Lower leg skin (tissue), 4 donors: ENCODE measurements around the gene SULF2. TPM values are rescaled to one million over a fixed set of nuclear protein-coding genes. Genes with fewer than 3 reads are reported as not detected.

Source experiments
- DNase-seq, 2 donors: peaks; one replicate each; pipeline ENCODE4 v3.0.0-alpha.2; 2019; ENCODE audit warnings: low spot score in 2 of 2
- H3K4me3 ChIP-seq: fragments of 200-600 bp; sonication (generic); 2 replicates; pipeline ENCODE4 v1.5.1; 2017; ENCODE audit warnings: mild to moderate bottlenecking, low read depth; ENCODE audit not compliant: poor library complexity, severe bottlenecking
- POLR2A ChIP-seq, 2 donors: fragments of 450-650 bp; IDR thresholded peaks; one replicate each; pipeline ENCODE4 v1.6.1; 2016 to 2017; ENCODE audit warnings: antibody characterized with exemption in 2 of 2, mild to moderate bottlenecking in 1 of 2, moderate library complexity in 1 of 2
- WGBS, 2 donors: methylation state at CpG; one replicate each; pipeline ENCODE4 v1.1.5; 2018; 5-methylcytosine and 5-hydroxymethylcytosine counted together
- intact Hi-C: fragments of 100-400 bp; cut with DNase I; formaldehyde crosslinking; loops from one replicate; pipeline ENCODE4 v1.15.0; 2023; ENCODE audit warnings: low total_unique reads
- total RNA-seq, 4 donors: library from RNA; depleted of rRNA; stranded (reverse); fragments of >200 nt; gene quantifications; one replicate each; pipeline ENCODE4 v1.1.0, GENCODE V29; 2016
- TF ChIP-seq, protein P1 (sequence below), 3 donors: fragments of 450-650 bp; IDR thresholded peaks; one replicate each; pipeline ENCODE4 v1.5.1; 2016; ENCODE audit warnings: antibody characterized with exemption in 3 of 3, mild to moderate bottlenecking in 3 of 3, moderate library complexity in 2 of 3

SULF2 gene
- total RNA-seq, 4 donors from 2014 or later, result 18.3 to 83.0 (median 28.0) TPM

DNA sequence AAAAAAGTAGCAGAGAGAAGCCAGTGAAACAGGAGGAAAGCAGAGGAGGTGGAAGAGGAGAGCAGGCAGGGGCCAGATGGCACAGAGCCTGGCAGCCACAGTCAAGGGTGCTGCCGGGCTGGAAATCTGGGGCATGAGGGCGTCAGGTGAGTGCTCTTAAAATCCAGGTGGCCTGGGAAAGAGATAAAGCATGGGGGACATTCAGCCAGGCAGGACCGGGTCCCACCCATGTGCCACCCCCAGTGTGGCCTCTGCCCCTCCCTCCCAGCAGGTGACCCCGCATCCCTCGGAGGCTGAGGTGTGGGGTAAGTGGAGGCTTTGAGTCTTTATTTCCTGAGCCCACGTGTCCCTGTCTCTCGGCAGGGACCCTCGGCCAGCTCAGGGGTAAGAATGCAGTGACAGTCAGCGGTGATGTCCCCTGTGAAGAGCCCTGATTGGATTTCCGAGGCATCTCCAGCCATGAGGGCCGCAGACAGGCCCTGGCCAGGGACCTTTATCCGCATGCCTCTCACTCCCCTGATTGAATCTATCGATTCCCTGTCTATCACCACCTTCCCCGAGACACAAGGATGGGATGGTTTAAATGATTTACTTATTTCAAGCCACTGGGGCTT is 33.8 kb upstream of the SULF2 start:
- 76 to 79% methylated on average over 14 of the region's 14 CpGs for WGBS, 2 donors
- TF ChIP-seq, protein P1, sequence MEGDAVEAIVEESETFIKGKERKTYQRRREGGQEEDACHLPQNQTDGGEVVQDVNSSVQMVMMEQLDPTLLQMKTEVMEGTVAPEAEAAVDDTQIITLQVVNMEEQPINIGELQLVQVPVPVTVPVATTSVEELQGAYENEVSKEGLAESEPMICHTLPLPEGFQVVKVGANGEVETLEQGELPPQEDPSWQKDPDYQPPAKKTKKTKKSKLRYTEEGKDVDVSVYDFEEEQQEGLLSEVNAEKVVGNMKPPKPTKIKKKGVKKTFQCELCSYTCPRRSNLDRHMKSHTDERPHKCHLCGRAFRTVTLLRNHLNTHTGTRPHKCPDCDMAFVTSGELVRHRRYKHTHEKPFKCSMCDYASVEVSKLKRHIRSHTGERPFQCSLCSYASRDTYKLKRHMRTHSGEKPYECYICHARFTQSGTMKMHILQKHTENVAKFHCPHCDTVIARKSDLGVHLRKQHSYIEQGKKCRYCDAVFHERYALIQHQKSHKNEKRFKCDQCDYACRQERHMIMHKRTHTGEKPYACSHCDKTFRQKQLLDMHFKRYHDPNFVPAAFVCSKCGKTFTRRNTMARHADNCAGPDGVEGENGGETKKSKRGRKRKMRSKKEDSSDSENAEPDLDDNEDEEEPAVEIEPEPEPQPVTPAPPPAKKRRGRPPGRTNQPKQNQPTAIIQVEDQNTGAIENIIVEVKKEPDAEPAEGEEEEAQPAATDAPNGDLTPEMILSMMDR (IDR thresholded peaks at IDR 0.05), result no peak
- TF ChIP-seq POLR2A (IDR thresholded peaks at IDR 0.05), result no peak
- H3K4me3 ChIP-seq, result no peak overlapping the region
- no peak for DNase-seq
- intact Hi-C loops, result no loop called here

DNA sequence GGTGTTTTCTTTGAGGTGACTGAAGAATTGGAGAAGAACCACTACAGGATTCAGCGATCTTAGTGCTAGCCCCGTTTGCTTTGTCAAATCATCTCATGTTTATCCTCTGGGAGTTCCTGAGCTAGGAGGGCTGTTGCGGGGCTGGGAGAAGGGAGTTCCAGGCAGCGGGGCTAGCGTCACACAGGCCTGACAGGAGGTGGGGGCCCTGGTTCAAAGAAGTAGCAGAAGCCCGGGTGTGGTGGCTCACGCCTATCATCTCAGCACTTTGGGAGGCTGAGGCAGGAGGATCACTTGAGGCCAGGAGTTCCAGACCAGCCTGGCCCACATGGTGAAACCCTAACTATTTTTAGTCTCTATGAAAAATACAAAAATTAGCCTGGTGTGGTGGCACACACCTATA is 33.2 kb upstream of the SULF2 start:
- TF ChIP-seq, protein P1 (IDR thresholded peaks at IDR 0.05), result no peak
- TF ChIP-seq POLR2A (IDR thresholded peaks at IDR 0.05), result no peak
- intact Hi-C loops, result no loop called here
- WGBS, 2 donors, result 86 to 87% methylated on average over 7 of the region's 7 CpGs
- H3K4me3 ChIP-seq, result no peak overlapping the region
- no peak for DNase-seq

DNA sequence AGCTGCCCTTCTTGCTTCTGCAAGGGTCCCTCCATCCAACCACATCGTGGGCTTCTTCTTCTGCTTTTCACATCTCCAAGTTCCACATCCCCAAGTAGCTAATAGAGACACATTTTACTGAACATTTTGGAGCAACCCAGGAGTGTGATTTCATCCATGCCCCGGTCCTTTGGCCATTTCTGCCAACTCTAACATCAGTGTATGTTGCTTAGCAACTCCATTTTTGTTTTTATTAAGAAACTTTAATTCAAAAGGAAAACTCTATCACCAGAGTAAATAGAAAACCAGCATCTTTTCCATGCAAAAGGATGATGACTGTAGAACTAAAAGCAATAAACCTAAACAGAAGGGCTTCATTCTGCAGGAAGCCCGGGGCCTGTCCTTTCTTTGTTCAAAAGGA is 32.7 kb upstream of the SULF2 start:
- intact Hi-C loops, result no loop called here
- WGBS, 2 donors, result 39 to 50% methylated on average over 3 of the region's 3 CpGs
- no peak for DNase-seq
- no peak overlapping the region for H3K4me3 ChIP-seq
- no peak for TF ChIP-seq POLR2A (IDR thresholded peaks at IDR 0.05)
- TF ChIP-seq, protein P1 (IDR thresholded peaks at IDR 0.05), result no peak

DNA sequence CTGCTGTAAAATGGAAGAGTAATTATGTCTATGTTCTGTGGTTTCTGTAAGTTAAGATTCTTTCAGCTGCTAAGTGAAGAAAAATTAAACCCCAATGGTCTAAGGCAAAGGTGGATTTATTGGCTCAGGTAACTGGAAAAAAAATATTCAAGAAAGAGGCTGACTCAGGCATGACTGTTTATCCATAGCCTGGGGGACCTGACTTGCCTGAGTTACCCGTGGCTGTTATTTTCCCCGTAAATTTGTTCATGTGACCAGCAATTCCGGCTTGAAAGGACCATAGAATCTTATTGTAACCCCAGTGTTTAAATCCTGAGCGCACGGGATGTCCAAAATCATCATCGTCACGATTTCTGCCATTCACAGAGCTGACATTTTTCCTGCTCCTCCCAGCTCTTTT is 32.3 kb upstream of the SULF2 start:
- WGBS, 2 donors, result 48 to 57% methylated on average over 7 of the region's 7 CpGs
- TF ChIP-seq, protein P1 (IDR thresholded peaks at IDR 0.05), result no peak
- TF ChIP-seq POLR2A (IDR thresholded peaks at IDR 0.05), result no peak
- DNase-seq, result no peak
- H3K4me3 ChIP-seq, result no peak overlapping the region
- intact Hi-C loops, result no loop called here

DNA sequence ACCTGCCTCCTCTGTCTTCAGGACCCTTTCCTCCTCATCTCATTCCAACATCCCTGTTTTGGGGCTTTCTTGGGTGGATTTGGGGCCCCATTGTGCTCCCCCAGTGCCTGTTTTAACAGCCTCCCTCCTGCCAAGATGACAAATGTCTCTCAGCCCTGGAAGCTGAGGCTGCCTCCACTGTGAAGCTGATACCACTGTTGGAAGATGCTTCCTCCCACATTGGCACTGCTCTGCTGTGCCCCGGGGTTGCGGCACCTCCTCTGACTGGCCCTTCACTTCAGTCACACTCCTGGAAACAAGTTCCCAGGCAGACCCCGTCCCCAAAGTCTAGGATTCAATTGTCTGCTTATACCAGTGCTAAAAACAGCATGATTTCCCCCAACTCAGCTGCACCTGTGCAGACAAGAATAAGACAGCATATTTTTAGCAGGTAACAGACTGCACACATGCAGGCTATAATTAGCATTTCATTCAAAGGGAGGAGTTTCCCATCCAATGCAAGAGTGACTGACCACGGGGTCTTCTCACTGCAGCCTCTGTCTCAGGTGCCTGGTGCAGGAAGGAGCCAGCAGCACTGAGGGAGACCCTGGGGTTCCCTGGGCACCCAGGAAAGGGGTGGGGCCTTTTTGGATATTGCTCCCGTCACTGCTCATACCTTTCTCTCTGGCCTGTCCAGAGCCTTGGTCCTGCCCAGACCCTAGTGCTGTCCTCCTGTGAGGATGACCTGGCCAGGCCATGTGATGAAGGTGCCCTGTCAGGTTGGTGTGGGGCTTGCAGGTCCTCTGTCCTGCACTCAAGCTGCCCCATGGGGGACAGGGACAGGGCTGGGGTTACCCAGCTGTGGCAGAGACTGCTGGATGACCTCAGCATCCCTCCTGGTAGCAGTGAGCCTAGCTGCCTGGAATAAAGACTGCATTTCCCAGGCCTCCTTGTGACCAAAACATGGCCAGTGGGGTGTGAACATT is 31.5 kb upstream of the SULF2 start:
- 40 to 67% methylated on average over 5 of the region's 5 CpGs for WGBS, 2 donors
- intact Hi-C loops, result no loop called here
- H3K4me3 ChIP-seq, result no peak overlapping the region
- no peak for TF ChIP-seq POLR2A (IDR thresholded peaks at IDR 0.05)
- no peak for DNase-seq

DNA sequence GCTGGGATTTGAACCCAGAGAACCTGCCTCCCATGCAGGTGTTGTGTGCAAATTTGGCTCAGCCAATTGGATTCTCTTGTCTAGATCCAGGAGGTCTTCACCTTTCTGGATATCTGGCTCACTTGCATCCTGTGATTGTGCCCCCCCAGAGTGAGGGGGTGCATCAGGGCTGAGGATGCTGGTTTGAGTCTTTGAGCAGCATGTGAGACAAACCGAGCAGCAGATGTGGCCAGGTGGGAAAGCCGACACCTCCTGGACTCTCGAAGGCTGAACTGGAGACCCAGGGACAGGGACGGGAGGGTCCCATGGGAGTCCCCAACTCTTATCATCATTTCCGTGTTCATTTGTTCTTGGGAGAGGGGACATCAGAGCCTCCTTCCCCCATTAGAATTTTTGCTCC is 30.6 kb upstream of the SULF2 start:
- H3K4me3 ChIP-seq, result no peak overlapping the region
- intact Hi-C loops, result no loop called here
- 82 to 85% methylated on average over 5 of the region's 5 CpGs for WGBS, 2 donors
- TF ChIP-seq, protein P1 (IDR thresholded peaks at IDR 0.05), result no peak
- no peak for TF ChIP-seq POLR2A (IDR thresholded peaks at IDR 0.05)
- DNase-seq, result no peak
